ENCODE data around the gene FCMR.
"Not testable (repeated sequence)": the region's sequence is repeated elsewhere in the genome, so short reads cannot be mapped to it uniquely, and the experiment has no call there.

The FCMR gene

GRCh38 chr1:206859082-206859521 is 62.6 kb downstream of the FCMR start:
- Histone ChIP-seq H3K27ac (ENCODE audit: low read length) (no peak overlapping the region), H3K9ac (ENCODE audit: low read depth, low read length) (no peak overlapping the region), H3K4me1 (ENCODE audit: insufficient read depth, low read length) (no peaks in the 10 kb centered on the region), H3K9me3 (ENCODE audit: insufficient read depth, low read depth, low read length) (no peaks in the 10 kb centered on the region), H3K36me3 (ENCODE audit: insufficient read depth, low read depth, low read length) (no peaks in the 10 kb centered on the region), H3K27me3 (ENCODE audit: insufficient read depth, low read length) (no peaks in the 10 kb centered on the region), H3K4me3 (ENCODE audit: low read length) (no peak overlapping the region)

- no peaks in the 10 kb centered on the region for H3K27me3 ChIP-seq (ENCODE audit: insufficient read depth, low read length)
- no peaks in the 10 kb centered on the region; the same call in 1 of the 2 replicates for H3K9me3 ChIP-seq (ENCODE audit: insufficient read depth, low read depth, low read length)
- no peak overlapping the region for H3K9ac ChIP-seq (ENCODE audit: low read depth, low read length)
- H3K27ac ChIP-seq (ENCODE audit: low read length), result no peak overlapping the region
- H3K36me3 ChIP-seq (ENCODE audit: insufficient read depth, low read depth, low read length), result no peaks in the 10 kb centered on the region
- no peak overlapping the region for H3K4me3 ChIP-seq (ENCODE audit: low read length)
- H3K4me1 ChIP-seq (ENCODE audit: insufficient read depth, low read length), result no peaks in the 10 kb centered on the region
These were observed 64.9 kb downstream of the FCMR start for GRCh38 chr1:206856674-206857464.

- H3K9me3 ChIP-seq (ENCODE audit: insufficient read depth, low read depth, low read length), result no peaks in the 10 kb centered on the region; the same call in 1 of the 2 replicates
- H3K27ac ChIP-seq (ENCODE audit: low read length), result no peak overlapping the region
- H3K36me3 ChIP-seq (ENCODE audit: insufficient read depth, low read depth, low read length), result no peaks in the 10 kb centered on the region
- no peak overlapping the region for H3K4me3 ChIP-seq (ENCODE audit: low read length)
- H3K27me3 ChIP-seq (ENCODE audit: insufficient read depth, low read length), result no peaks in the 10 kb centered on the region
- H3K4me1 ChIP-seq (ENCODE audit: insufficient read depth, low read length), result no peaks in the 10 kb centered on the region
- H3K9ac ChIP-seq (ENCODE audit: low read depth, low read length), result no peak overlapping the region
These were observed 65.9 kb downstream of the FCMR start for GRCh38 chr1:206855859-206856258.

GRCh38 chr1:206854401-206855129 is 67.2 kb downstream of the FCMR start:
- no peak overlapping the region for H3K27ac ChIP-seq (ENCODE audit: low read length)
- no peaks in the 10 kb centered on the region for H3K36me3 ChIP-seq (ENCODE audit: insufficient read depth, low read depth, low read length)
- no peaks in the 10 kb centered on the region for H3K4me1 ChIP-seq (ENCODE audit: insufficient read depth, low read length)
- H3K9me3 ChIP-seq (ENCODE audit: insufficient read depth, low read depth, low read length), result no peaks in the 10 kb centered on the region; the same call in 1 of the 2 replicates
- H3K9ac ChIP-seq (ENCODE audit: low read depth, low read length), result no peak overlapping the region
- no peaks in the 10 kb centered on the region for H3K27me3 ChIP-seq (ENCODE audit: insufficient read depth, low read length)
- H3K4me3 ChIP-seq (ENCODE audit: low read length), result no peak overlapping the region

- H3K4me3 ChIP-seq (ENCODE audit: low read length); H3K9me3 ChIP-seq (ENCODE audit: insufficient read depth, low read depth, low read length); H3K27me3 ChIP-seq (ENCODE audit: insufficient read depth, low read length); H3K4me1 ChIP-seq (ENCODE audit: insufficient read depth, low read length); H3K27ac ChIP-seq (ENCODE audit: low read length); H3K36me3 ChIP-seq (ENCODE audit: insufficient read depth, low read depth, low read length); H3K9ac ChIP-seq (ENCODE audit: low read depth, low read length): not testable (repeated sequence)
These were observed 68.0 kb downstream of the FCMR start for GRCh38 chr1:206853696-206854095.

Measured in iPS-20b (cell line).